Esophagus muscularis mucosa (tissue), 4 donors: ENCODE measurements around the gene B4GALT6.

Experiments used
- EP300 ChIP-seq: sonication (generic); formaldehyde crosslinking; IDR thresholded peaks from one replicate; pipeline ENCODE4 v1.6.1; 2017; ENCODE audit warnings: antibody characterized with exemption
- POLR2A ChIP-seq: fragments of 450-650 bp; IDR thresholded peaks from one replicate; pipeline ENCODE4 v1.6.1; 2017; ENCODE audit warnings: antibody characterized with exemption, moderate library complexity, mild to moderate bottlenecking, low read depth
- POLR2AphosphoS5 ChIP-seq, 2 donors: sonication (generic); formaldehyde crosslinking; IDR thresholded peaks; one replicate each; pipeline ENCODE4 v1.6.1; 2017; ENCODE audit warnings: antibody characterized with exemption in 2 of 2
- TF ChIP-seq, protein P1 (sequence below), 3 experiments: fragments of 200-600 bp in 2 of 3; fragments of 450-650 bp in 1 of 3; sonication (generic) in 2 of 3; IDR thresholded peaks; one replicate each; pipeline ENCODE4 v1.5.1; 2017 to 2019; ENCODE audit warnings: antibody characterized with exemption in 3 of 3, mild to moderate bottlenecking in 2 of 3, moderate library complexity in 1 of 3

GRCh38 chr18:31649449-31649848 lies 34.9 kb downstream of the B4GALT6 start:
- TF ChIP-seq POLR2AphosphoS5 (IDR thresholded peaks at IDR 0.05) (no peak), EP300 (no peak), POLR2A (no peak)
- TF ChIP-seq, protein P1, sequence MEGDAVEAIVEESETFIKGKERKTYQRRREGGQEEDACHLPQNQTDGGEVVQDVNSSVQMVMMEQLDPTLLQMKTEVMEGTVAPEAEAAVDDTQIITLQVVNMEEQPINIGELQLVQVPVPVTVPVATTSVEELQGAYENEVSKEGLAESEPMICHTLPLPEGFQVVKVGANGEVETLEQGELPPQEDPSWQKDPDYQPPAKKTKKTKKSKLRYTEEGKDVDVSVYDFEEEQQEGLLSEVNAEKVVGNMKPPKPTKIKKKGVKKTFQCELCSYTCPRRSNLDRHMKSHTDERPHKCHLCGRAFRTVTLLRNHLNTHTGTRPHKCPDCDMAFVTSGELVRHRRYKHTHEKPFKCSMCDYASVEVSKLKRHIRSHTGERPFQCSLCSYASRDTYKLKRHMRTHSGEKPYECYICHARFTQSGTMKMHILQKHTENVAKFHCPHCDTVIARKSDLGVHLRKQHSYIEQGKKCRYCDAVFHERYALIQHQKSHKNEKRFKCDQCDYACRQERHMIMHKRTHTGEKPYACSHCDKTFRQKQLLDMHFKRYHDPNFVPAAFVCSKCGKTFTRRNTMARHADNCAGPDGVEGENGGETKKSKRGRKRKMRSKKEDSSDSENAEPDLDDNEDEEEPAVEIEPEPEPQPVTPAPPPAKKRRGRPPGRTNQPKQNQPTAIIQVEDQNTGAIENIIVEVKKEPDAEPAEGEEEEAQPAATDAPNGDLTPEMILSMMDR (IDR thresholded peaks at IDR 0.05), result no peak
